Uterine smooth muscle cell (primary cell): ENCODE measurements around the gene UGT2B7. TPM values are rescaled to one million over a fixed set of nuclear protein-coding genes. Genes with fewer than 3 reads are reported as not detected.

Source experiments
- total RNA-seq: library from RNA; depleted of rRNA; stranded (reverse); fragments of >200 nt; gene quantifications from 2 replicates; pipeline ENCODE4 v1.2.3, GENCODE V29; 2014

Gene UGT2B7
- total RNA-seq, result not detected in 2 replicates

GRCh38 chr4:69096111-69096656 is at the start of gene UGT2B7:
Gene UGT2B7 (plus strand): TSS chr4:69096474. CDS start chr4:69096521, 47 bp downstream.

Other genes starting within 250 kb of the UGT2B7 start
- gene UGT2A3, start 144.7 kb upstream of the UGT2B7 start, total RNA-seq, result not detected in 2 replicates
- gene UGT2B11, start 118.3 kb downstream of the UGT2B7 start, total RNA-seq, result not detected in 2 replicates
- not detected in 2 replicates for gene UGT2B28, start 184.0 kb downstream of the UGT2B7 start, total RNA-seq